Hematopoietic multipotent progenitor cell treated with erythropoietin and hydrocortisone succinate and interleukin-3 and kit ligand, for 4 days (in vitro differentiated cells): ENCODE measurements around the gene TEX11.

Experiments
- DNase-seq: peaks from one replicate; pipeline ENCODE4 v3.0.0-alpha.2; 2015

Gene TEX11

GRCh38 chrX:70485466-70485865 is 423.0 kb downstream of the TEX11 start:
- no peak for DNase-seq

DNA sequence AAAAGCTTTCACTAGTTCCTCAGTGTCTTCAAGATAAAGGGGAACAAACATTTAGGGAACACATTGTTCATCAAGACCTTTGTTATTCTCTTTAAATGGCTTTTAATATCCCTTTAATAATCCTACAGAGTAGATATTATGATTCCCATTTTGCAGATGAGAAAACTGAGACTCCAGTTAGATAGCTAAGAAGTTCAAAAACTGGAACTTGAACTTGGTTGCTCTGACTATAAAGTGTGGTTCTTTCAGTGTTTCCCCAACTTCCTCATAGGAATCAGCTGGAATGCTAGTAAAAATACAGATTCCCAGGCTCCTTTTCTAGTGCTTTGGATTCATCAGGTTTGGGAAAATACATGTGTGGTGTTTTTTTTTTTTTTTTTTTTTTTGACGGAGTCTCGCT is 426.2 kb downstream of the TEX11 start:
- no peak for DNase-seq

DNA sequence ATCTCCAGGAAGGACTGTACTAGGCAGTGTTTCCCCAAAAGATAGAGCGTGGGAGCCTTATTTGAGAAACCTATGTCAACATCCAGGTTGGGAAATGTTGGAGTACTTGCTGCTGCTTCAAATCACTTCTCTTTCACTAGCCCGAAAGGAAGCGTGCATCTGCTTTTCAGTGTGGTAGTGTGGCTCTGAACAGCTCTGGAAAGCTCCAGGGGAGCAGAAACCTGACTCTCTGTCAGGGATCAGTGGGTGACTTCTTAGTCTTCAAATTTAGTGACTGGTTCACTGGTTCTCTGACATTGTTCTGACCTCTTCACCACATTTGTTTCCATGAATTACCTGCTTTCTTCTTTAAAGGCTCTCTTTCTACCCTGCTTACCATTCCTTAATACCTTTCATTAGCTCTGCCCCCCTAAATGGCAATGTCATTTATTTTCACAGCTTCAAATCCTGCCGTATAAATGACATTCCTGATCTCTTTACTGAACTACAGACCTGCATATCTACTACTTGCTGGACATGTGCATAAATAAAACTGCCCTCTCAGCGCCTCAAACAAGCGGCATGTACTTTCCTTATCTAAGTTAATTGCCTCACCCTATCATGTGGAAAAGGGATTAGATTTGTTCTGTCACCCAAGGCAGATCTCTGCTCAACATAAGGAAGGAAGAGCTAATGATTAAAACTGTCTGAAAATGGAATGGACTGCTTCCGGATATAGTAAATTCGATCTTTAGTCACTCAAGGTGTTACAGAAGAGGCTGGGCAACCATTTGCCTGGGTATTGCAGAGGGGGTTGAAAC is 426.8 kb downstream of the TEX11 start:
- DNase-seq: no peak

DNA sequence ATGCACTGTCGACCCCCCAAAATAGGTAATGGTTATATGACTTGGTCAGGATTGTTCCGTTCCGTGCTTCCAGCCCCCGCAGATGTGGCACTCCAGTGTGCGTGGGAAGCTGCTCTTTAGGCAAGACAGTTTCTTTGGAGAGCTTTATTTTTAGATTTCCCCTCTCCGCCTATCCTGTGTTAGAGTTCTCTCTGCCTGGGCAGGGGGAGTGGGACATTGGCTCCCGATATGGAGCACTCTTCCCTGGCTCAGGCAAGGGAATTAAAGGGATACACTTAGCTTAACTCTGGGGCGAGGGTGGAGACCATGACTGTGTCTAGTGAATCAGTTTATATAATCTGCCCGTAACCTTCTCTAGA is 427.9 kb downstream of the TEX11 start:
- DNase-seq: no peak

DNA sequence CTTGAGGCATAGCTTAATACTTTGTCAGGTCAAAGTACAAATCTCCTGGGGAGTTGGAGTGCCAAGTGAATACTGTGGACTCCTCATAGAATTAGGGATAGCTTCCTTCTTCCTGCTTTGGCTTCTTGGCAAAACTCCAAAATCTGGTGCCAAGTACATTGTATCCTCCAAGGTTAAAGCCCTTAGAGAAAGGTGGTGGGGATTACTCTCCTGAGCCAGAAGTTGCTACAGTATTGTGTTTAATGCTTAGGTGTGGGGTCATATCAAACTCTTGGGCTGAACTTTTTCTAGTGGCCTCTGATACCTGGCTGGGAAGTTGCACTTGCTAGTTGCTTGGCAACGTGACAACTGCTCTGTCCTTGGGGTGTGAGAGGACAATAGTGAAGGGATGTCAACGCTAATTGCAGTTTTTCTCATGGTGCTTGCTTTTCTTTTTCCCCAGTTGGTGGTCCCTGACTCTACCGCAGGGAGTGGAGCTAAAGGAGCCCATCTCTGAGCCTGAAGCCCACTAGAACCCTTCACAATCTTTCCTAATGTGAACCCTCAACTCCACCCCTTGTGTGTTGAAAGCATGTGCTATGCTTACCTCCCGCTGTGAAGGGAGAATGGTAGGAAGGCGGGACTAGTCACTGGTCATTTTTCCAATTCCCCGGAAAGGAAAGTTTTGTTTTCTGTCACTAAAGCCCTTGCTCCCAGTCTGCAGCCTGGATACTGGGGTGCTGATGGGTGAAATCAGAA is 428.4 kb downstream of the TEX11 start:
- no peak for DNase-seq

- DNase-seq: no peak
Measured at GRCh38 chrX:70479247-70479921, 429.1 kb downstream of the TEX11 start.
